Activated CD4-positive, alpha-beta T cell treated with anti-CD3 and anti-CD28 coated beads, Interleukin-2, amount 50 U/mL, for 4 hours (primary cell): ENCODE data around the gene MACF1.

Experiments
- DNase-seq, 2 experiments: peaks; one replicate each; pipeline ENCODE4 v3.0.0-alpha.2; 2020

The MACF1 gene

DNA sequence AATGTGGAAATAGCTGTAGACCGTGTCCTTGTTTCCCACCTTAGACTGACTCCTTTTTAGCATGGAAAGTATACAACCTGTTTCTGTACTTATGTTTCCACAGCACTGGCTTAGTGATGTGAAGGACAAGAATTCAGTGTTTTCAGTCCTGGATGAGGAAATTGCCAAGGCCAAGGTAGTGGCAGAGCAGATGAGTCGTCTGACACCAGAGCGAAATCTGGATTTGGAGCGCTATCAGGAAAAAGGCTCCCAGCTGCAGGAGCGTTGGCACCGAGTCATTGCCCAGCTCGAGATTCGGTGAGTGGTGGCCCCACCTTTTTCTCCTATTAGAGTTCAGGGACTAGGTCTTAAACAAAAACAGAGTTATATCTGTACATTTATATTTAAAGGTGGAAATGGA, 112.6 kb downstream of the MACF1 start:
- no peak for DNase-seq

DNA sequence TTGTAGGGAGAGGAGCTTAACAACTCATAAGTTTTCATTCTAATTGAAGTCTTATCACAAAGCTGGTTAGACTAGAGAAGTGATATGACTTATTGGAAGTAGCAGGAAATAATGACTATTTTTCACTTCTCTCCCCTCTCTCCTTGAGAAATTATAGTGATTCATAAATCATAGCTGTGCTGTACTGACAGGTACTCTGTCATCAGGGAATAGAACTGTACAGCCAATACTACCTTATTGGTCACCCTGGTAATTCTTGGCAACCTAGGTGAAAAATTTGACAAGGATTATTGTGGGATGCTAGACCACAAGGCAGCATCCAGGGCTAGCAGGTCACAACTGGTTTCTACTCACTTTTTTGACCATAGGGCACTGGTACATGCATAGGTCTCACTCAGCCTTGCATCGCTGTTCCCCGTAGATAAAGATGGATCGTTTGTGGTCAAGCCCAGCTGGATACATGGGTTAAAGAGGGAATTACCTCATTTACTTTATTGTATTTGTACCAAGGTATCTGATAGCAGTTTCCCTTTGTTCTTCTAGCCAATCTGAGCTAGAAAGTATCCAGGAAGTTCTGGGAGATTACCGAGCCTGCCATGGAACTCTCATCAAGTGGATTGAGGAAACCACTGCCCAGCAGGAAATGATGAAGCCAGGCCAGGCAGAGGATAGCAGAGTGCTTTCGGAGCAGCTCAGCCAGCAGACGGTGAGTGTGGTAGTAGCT, 113.6 kb downstream of the MACF1 start:
- no peak for DNase-seq

- DNase-seq = no peak
Observed at GRCh38 chr1:39321979-39322378, 117.5 kb downstream of the MACF1 start.

- no peak for DNase-seq
Observed at GRCh38 chr1:39322431-39322830, 117.9 kb downstream of the MACF1 start.

DNA sequence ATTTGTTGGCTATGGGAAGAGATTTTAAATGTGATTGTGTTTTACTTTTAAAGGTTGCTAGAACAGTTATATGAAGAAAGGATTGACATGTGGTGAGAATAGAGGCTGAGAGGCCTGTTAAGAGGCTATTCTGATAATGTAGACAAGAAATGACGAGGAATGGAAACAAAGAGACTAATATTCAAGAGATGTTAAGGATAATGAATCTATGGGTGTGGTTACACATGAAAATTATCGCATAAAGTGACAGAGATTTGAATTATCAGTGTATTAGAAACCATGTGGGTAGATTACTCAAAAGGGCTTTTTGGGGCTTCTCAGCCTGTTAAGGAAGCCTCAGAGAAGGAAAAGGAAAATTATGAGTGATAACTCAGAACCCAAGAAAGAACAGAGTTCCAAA, 120.4 kb downstream of the MACF1 start:
- no peak for DNase-seq

DNA sequence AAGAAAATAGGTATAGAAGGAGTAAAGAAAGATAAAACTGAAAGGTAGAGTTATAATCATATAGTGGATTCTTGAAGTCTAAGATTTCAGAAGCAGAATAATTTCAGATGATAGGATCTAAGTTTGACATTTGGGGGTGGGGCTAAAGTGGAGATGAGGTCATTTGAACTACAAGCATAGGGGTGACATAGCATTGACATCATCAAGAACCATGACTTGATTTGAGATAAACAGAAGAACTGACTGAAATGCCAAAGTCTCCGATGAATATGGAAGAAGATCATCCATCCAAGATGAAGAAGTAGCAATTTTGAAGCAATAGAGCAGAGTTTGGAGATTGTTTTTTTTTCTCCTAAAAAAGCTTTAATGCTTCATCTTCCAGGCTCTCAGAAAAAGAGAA, 122.3 kb downstream of the MACF1 start:
- no peak for DNase-seq

- DNase-seq = no peak
Observed at GRCh38 chr1:39328095-39328494, 123.6 kb downstream of the MACF1 start.

DNA sequence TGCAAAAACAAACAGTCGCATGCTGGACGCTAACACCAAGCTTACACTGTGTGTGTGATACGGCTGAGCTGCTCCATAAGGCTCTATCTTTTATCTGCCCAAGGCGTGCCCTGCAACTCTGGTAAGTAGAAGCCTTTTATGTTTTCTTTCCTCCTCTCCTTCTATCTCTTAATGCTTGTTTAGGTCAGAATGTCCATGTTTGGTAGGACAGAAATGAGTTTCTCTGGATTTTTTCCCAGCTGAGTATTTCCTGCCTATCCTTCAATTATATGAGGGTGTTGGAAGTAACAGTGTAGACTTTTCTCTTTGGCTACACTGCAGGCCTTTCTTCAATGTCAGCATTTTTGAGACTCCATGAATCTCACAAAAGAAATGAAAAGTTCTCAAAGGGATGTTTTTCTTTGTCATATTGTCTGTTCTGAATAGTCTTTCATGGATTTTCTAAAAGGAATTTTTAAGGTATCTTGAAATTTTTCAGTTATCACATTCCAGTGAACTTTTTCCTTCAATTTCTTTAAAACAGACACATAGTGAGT, 124.2 kb downstream of the MACF1 start:
- DNase-seq = no peak

DNA sequence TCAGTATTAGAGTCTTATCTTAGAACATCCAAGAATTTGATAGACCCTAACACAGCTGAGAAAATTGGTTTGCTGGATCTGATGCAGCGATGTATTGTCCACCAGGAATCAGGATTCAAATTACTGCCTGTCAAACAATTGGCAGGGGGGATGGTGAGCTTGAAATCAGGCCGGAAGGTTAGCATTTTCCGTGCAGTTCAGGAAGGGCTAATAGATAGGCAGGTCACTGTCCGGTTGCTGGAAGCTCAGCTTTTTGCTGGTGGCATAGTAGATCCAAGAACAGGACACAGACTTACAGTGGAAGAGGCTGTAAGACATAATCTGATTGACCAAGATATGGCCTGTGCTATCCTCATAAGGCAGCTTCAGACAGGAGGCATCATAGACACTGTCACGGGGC, 127.2 kb downstream of the MACF1 start:
- DNase-seq = no peak

DNA sequence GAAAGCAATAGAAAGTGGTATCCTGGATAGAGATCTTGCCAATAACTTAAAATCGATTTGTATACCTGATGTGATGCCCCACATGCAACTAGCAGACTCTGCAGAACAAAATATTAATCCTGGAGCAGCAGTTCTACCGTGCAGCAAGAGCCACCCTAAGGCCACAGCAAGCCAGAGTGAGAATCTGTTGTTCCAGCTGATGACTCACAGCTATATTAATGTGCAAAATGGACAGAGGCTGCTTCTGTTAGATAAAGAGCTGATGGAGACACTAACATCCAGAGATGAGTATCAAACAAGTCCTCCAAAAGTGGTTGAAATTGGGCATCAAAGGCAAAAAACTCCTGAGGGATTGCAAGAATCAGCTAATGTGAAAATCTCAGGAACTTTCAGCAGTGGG, 127.8 kb downstream of the MACF1 start:
- no peak for DNase-seq

- DNase-seq = no peak
Observed at GRCh38 chr1:39332828-39333227, 128.3 kb downstream of the MACF1 start.

DNA sequence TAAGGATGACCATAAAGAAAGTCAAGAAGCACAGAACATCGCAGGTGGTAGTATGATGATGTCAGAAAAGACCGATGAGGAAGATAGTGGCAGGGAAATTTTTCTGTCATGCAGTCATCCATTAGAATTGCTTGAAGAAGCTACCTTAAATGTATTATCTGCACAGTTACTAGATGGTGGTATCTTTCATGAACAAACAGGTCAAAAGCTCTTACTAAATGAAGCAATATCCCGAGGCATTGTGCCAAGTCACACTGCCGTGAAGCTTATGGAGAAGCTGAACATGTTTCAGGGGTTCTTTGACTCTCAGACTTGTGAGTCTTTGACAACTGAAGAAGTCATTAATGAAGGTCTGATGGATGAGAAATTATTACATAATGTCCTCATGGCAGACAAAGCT, 128.8 kb downstream of the MACF1 start:
- no peak for DNase-seq

- no peak for DNase-seq
Observed at GRCh38 chr1:39335216-39335615, 130.7 kb downstream of the MACF1 start.

DNA sequence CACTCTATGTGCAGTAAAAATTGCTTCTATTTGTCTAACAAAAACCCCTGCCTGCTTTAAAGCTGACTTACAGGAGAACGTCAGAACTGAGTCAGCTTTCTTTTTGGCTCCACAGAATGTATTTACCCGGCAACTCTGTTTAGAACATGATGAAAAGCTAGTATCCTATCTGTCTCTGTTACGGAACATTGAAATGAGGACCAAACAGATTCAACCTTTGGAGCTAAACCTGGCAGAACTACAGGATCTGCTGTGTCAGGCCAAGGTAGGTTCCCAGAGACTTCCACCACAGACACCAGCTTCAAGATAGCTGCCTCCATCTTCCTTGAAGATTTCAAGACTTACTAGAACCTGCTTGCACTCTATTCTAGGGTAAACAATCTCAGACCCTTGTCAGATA, 132.6 kb downstream of the MACF1 start:
- DNase-seq = no peak

DNA sequence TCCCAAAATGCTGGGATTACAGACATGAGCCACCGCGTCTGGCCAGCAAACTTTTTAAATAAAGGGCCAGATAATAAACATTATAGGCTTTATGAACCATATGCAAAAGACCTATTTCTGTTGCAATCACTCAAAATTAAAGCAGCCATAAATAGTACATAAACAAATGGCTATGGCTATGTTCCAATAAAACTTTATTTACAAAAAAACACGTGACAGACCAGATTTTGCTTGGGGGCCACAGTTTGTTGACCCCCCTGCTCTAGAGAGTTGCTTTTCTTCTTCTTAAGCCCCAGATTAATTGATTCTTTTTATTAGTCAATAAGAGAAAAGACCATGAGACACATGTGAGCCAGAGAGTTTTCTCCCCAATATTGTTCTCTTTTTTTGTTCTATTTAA, 138.3 kb downstream of the MACF1 start:
- no peak for DNase-seq

- no peak for DNase-seq
Observed at GRCh38 chr1:39344394-39345154, 140.1 kb downstream of the MACF1 start.

GRCh38 chr1:39346872-39347271, 142.4 kb downstream of the MACF1 start:
- DNase-seq = no peak

GRCh38 chr1:39348278-39348677, 143.8 kb downstream of the MACF1 start:
- no peak for DNase-seq

- DNase-seq = no peak
Observed at GRCh38 chr1:39352881-39353280, 148.4 kb downstream of the MACF1 start.

DNA sequence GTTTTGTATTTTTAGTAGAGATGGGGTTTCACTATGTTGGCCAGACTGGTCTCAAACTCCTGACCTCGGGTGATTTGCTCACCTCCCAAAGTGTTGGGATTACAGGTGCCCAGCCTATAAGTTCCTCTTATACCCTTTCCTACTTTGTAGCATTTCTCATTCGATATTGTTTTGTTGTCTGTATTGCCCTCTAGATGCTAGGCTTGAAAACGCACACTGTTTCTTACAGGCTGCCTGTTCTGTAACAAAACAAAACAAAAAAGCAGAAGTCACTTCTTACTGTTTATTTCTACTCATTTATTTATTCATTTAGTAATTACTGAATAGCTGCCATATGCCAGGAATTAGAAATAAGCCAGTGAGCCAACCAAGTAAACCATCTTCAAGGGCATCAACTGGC, 150.1 kb downstream of the MACF1 start:
- DNase-seq = no peak

GRCh38 chr1:39358491-39358890, 154.0 kb downstream of the MACF1 start:
- DNase-seq = no peak

DNA sequence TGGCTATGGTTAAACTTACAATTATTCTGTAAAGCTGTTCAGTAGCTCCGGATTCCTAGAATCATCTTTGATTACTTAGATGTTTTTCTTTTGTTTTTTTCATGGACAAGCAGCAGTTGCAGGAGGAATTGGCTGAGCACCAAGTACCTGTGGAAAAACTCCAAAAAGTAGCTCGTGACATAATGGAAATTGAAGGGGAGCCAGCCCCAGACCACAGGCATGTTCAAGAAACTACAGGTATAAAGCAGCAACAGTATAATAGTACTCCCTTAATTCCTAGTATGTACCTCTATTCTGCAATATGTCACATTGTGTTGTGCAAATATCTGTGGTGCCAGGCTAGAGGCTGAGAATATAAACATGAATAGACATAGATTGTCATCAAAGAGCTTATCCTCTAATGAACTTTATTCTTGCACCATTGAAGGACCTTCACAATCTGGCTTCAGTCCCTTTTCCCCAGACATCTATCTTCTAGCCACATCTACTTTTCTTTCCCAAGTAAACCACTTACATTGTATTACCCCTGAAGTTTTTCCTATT, 154.6 kb downstream of the MACF1 start:
- DNase-seq = no peak

GRCh38 chr1:39360731-39361130, 156.2 kb downstream of the MACF1 start:
- DNase-seq = no peak

DNA sequence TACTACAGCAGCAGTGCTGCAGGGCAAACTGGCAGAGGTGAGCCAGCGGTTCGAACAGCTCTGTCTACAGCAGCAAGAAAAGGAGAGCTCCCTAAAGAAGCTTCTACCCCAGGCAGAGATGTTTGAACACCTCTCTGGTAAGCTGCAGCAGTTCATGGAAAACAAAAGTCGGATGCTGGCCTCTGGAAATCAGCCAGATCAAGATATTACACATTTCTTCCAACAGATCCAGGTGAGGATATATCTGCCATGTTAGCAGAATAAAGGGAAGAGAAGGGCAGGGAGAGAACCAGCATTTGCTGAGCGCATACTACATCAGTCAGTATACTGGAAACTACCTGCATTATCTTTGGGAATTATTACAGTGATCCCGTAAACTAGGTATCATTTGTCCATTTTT, 157.0 kb downstream of the MACF1 start:
- no peak for DNase-seq
